K562 (cell line): Measurements from ENCODE around the gene PLA2G12B.
"Not testable (repeated sequence)": the region's sequence is repeated elsewhere in the genome, so short reads cannot be mapped to it uniquely, and the experiment has no call there.

Experiments
- CREM ChIP-seq: IDR thresholded peaks from 2 replicates; pipeline ENCODE4 v1.6.1; 2014; ENCODE audit warnings: antibody characterized with exemption, low read depth
- CTCF ChIP-seq, 3 experiments: IDR thresholded peaks in 2 of 3; conservative IDR thresholded peaks in 1 of 3; 2 replicates each; pipeline ENCODE4 v1.5.1; 2011 to 2012; ENCODE audit warnings: low read length in 3 of 3, mild to moderate bottlenecking in 3 of 3, control low read depth in 2 of 3, improper control_type of control experiment in 1 of 3, inconsistent platforms in 1 of 3, low read depth in 1 of 3, mixed read lengths in 1 of 3, moderate library complexity in 1 of 3; ENCODE audit not compliant: insufficient read depth in 2 of 3
- MXD1 ChIP-seq: fragments of 250-450 bp; sonication (Bioruptor Pico); IDR thresholded peaks from 2 replicates; pipeline ENCODE4 v1.8.0; 2021; ENCODE audit warnings: borderline replicate concordance, mild to moderate bottlenecking, moderate library complexity; ENCODE audit not compliant: poor library complexity, severe bottlenecking
- RB1 ChIP-seq: fragments of 450-650 bp; IDR thresholded peaks from 2 replicates; pipeline ENCODE4 v1.6.1; 2017; ENCODE audit warnings: low read depth, mild to moderate bottlenecking
- ZNF174 ChIP-seq: fragments of 250-450 bp; sonication (Bioruptor Pico); IDR thresholded peaks from 2 replicates; pipeline ENCODE4 v1.4.0; 2020; ENCODE audit warnings: mild to moderate bottlenecking

DNA sequence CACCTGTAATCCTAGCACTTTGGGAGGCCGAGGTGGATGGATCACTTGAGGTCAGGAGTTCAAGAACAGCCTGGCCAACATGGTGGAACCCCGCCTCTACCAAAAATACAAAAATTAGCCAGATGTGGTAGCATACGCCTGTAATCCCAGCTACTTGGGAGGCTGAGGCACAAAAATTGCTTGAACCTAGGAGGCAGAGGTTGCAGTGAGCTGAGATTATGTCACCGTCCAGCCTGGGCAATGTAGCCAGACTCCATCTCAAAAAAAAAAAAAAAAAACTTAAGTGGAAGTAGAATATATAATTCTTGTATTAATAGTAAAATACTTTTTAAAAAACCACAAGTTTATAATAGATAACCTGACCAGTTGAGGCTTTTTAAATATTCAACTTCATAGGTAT lies 30.0 kb upstream of the PLA2G12B start:
- not testable (repeated sequence) for TF ChIP-seq ZNF174 (CRISPR knock-in tag); CTCF (IDR thresholded peaks at IDR 0.05 in 2 of 3, conservative IDR thresholded peaks at IDR 0.05 in 1 of 3; ENCODE audit: insufficient read depth in 2 of 3, low read depth in 1 of 3, low read length in 3 of 3); CREM; RB1; MXD1 (CRISPR knock-in tag)
